HPDE6-E6E7 (cell line): ENCODE measurements around the gene RABGAP1.

ENCODE experiments used
- DNase-seq: peaks from one replicate; pipeline ENCODE4 v3.0.0; 2011; ENCODE audit warnings: missing footprints; ENCODE audit errors: extremely low spot score

Gene RABGAP1

DNA sequence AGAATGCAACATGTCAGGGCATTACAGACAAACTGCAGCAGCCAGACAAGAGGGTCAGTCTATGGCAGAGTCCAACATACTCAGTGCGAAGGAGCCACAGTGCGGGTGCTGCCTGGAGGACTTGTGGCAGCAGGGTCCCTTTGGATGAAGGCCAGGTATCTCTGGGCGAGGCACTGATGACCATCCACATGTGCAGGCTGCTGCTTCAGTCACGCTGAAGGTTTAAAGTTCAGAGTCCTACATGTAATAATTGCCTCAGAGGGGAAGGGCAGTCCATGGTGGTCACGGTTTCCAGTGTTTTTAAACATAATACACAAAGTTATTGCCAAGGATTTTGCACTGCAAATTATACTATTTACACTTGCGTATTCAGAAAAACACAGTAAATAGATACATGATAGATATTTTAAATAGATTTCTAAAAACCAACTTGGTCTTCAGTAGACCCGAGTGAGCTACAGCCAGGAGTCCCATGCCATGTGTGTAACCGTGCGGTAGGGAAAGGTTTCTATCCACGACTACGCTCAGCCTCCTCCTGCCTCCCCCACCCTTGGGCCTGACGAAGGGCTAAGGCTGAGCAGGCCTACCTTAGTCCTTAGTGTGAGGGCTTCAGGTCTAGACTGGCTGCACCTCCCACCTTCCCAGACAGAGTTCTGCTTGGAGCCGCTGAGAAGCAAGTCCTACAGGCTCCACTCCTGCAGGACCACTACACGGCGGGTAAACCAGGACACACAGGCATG, 168.9 kb downstream of the RABGAP1 start:
- no peak for DNase-seq

DNA sequence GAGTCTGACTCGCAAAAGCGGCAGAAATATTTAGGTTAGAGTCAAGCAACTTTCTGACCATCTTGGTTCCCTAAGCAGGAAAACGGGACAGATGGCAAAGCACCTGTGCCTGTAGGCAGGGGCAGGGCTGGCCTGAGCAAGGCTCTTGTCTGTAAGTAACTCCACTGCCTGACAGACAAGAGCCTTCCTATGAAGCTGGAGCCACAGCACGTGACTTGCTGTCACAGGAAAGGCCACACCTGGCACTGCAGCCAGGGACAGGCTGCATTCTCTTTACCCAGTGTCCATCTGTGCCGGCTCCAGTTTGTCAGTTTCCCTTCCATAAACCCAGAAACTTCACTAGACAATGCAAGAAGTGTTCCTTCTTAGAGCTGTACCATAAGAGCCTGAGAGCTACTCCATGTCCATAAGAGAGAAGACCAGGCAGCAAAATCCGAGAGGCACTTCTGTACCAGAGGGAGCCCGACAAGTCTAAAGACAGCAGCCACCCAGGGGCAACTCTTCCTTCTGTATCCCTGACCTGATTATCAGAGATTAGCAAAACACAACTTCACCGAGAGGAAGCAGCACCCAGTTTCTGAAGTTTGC, 170.7 kb downstream of the RABGAP1 start:
- no peak for DNase-seq

GRCh38 chr9:123112015-123112975, 171.5 kb downstream of the RABGAP1 start:
- peak; percentile 66 for DNase-seq

DNA sequence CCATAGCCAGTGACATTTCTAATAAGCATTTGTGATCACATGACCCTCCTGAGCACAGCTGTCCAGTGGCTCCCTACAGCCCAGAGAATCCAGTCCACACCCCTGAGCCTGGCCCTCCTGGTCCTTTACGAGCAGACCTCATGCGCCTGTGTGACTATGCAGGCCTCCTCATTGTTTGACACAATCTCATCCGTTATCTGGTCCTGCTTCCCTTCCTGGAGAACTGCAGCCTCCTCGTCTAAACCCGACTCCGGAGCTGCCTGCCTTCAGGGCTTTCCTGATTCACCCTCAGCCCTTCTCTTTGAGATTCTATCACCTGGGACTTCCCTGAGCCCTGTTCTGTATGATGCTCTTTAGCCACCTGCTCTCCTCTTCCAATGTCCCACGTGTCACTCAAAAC, 172.4 kb downstream of the RABGAP1 start:
- no peak for DNase-seq

DNA sequence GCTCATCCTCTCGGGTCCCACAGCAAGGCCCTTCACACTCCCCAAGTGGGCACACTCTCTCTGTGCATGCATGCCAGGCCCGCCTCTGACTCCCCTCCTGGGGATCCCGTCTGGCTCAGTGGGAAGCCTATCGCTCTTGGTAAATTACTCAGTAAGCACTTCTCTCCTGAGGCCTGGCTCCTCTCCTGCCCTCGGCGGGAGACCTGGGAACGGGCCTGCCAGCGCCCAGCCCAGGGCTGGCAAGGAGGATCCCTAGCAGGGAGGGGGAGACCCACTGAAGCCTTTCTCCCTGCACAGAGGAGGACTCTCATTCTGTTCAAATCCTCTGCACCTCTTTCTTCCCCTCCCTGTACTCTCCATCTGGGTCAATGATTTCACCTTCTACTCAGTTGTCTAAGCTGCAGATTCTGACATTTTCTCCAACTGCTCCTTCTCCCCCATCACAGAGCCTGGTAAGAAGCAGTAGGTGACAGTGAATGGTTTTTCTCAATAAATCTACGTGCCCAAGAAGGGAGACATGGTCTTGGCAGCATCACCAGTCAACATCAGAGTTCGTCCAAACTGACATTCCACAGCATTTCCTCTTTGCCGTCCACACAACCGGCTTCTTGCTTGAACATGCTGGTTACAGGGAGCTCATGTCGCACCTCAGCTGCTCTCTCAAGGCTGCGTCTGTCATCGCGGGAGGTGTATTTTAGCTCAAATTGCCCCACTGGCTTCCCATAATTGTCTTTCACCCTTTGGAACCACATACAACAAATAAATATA, 174.5 kb downstream of the RABGAP1 start:
- DNase-seq = no peak

DNA sequence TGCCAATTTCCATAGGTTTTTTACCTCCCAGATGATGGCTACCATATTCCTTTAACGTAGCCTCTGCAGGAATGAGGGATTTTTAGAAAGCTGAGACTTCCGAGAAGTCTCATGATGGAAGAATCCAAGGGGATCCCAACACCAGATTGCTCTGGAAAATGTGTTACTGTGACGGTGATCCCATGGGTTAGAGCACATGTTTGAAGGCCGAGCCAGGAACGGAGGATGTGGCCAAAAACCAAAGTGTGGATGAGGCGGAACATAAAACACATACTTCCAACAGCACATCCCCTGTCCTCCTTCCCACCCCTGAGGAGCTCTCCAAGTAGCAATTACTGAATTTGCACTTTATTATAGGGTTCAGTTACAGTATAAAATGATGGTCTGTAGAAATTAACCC, 175.2 kb downstream of the RABGAP1 start:
- DNase-seq = no peak

DNA sequence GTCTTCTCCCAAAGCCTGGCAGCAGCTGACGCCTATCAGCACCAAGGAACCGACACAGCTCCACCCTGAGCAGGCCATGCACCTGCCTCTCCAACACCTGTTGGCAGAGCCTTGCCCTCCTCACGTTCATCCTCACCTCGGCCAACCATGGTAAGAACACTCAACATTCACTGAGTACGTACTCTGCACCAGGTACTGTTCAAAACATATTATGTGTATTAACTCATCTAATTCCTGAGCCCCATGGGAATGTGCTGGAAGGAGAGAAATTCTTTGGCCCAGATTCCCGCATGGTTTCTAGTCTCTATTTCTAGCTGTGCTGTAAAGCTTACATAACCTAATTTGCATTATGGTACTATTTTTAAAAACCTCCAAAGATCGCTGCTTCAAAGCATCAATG, 178.7 kb downstream of the RABGAP1 start:
- no peak for DNase-seq

DNA sequence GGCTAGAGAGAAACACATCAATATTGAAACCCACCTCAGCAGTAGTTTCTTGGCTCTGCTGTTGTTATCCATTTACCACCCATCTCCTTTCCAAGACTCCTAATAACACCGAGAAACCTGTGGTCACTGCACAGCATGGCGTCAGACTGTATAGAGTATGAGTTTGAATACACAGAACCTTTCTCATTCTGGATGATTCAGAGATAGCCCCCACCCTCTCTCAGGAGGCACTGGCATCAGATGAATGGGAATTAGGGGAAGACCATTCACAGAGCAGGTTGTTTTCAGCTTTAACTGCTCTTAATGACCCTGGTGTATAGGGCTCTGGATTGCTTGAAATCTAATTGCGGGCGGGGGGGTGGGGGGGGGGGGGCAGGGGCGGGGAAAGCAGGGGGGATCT, 179.3 kb downstream of the RABGAP1 start:
- DNase-seq = no peak

- DNase-seq = no peak
These were observed 180.1 kb downstream of the RABGAP1 start for GRCh38 chr9:123120953-123121352.

- DNase-seq = no peak
These were observed 180.6 kb downstream of the RABGAP1 start for GRCh38 chr9:123121457-123121856.

DNA sequence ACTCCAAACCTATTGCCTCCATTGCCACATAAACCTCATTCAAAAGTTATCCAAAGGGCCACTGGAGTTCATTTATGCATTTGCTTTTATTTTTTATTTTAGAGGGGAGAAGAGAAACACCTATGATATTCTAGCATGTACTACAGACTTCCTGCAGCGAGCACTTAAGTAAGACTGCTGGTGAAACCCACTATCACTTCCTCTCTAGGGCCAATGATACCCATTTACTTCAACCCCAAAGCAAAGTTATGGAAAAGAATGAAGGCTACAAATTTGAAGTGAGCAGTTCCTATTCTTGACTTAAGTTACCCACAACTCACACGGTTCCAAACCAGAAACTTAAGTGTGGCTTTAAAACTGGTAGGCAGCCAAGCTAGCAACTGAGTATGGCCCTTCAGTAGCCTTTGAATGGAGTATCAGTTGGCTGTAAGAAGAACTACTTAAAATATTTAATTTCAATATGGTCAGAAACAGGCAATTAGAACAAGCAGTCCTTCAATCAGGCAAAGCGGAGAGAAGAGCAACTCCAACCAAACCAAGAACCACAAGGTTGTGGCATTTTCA, 186.8 kb downstream of the RABGAP1 start:
- DNase-seq = no peak

- no peak for DNase-seq
These were observed 187.8 kb downstream of the RABGAP1 start for GRCh38 chr9:123128591-123128990.

GRCh38 chr9:123129423-123129822, 188.6 kb downstream of the RABGAP1 start:
- no peak for DNase-seq

DNA sequence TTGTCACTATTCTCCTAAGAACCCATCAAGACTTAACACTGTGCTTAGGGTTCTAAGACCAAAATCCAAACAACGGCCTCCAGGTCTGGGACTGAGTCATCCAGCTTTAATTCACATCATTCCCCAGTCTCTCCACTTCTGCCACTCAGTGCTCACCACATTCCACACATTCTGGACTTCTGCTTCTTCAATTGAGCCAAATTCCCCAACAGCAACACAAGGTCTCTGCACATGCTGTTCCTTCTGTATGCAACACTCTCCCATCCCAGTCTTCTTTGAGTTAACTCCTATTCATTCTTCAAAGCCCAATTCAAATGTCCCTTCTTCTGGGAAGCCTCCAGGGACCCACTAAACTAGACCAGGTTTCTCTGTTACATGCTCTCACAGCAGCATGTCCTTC, 190.4 kb downstream of the RABGAP1 start:
- no peak for DNase-seq

DNA sequence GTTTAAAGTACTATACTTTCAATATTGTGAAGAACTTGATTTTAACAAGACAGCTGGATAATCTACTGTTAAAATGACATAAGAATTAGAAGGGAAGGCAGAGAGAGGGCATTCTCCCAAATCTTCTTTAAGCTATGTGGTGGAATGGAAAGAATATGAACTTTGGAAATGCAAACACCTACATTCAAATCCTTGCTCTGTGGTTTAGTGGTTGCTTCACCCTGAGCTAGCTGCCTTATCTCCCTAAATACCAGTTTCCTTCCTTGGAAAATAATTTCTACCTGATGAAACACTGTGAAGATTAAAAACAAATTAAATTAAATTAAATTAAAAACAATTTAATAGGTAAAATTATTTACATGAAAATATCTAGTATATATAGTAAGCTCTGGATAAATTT, 191.2 kb downstream of the RABGAP1 start:
- DNase-seq = no peak

- DNase-seq = no peak
These were observed 191.9 kb downstream of the RABGAP1 start for GRCh38 chr9:123132696-123133095.

- DNase-seq = no peak
These were observed 194.6 kb downstream of the RABGAP1 start for GRCh38 chr9:123135430-123135829.

- no peak for DNase-seq
These were observed 197.3 kb downstream of the RABGAP1 start for GRCh38 chr9:123138163-123138562.

- DNase-seq = no peak
These were observed 208.2 kb downstream of the RABGAP1 start for GRCh38 chr9:123149067-123149466.

GRCh38 chr9:123150708-123151503, 210.1 kb downstream of the RABGAP1 start:
- no peak for DNase-seq
